ENCODE results near the gene NDRG4.

Gene NDRG4, protein sequence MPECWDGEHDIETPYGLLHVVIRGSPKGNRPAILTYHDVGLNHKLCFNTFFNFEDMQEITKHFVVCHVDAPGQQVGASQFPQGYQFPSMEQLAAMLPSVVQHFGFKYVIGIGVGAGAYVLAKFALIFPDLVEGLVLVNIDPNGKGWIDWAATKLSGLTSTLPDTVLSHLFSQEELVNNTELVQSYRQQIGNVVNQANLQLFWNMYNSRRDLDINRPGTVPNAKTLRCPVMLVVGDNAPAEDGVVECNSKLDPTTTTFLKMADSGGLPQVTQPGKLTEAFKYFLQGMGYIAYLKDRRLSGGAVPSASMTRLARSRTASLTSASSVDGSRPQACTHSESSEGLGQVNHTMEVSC

DNA sequence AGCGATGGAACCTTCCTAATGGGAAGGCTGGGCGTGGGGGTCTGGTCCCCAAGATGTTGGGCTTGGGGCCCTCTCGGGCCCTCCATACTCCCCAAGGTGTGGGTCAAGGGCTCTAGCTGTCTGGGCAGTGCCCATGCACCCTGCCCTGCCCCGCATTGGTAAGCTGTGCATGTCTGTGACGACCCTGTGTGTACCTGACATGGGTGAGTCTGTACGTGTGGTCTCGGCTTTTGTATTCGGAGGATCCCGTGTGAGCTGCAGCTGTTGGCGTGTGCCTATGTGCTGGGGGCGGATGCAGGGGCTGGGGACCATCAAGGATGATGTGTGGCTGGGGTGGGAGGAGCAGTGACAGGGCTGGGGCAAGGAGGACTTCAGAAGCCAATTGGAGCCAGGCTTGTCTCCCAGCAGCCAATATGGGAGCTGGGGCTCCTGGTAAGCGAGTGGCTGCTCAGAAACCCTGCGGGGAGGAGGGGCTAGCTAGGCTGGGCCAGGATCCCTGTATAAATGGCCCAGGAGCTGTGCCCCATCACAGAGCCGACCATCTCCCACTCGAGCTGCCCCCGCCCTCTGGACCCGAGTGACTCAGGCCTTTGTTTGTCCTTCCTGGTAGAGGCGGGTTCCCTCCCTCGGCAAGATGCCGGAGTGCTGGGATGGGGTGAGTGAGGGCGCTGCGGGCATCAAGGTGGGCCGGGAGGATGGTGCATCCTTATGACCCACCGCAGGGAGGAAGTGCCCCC, at the start of gene NDRG4:
Gene NDRG4 (plus strand): TSS at position 529 of the 737 bp plus-strand sequence. CDS start 106 bp downstream, at position 635.
- DNase-seq (ENCODE audit: low spot score), result peak; percentile 38

DNA sequence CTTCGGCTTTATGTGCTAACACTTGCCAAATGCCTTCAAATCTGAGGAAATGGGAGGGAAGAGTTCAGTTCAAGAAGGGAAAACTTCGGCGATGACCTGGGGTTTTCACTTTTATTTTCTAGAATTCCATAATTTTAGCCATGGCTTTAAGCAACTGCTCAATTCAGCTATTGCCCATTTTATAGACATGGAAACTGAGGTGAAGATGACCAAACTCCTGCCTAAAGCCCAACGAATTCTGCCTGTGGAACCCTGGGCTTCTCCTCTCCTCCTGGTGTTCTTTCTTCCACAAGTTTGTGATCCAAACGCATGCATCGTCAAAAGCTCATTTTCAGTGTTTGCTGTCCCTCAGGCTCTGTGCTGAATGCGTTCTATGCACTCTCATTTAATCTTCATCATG, 49.4 kb upstream of the NDRG4 start:
- DNase-seq (ENCODE audit: low spot score), result no peak

DNA sequence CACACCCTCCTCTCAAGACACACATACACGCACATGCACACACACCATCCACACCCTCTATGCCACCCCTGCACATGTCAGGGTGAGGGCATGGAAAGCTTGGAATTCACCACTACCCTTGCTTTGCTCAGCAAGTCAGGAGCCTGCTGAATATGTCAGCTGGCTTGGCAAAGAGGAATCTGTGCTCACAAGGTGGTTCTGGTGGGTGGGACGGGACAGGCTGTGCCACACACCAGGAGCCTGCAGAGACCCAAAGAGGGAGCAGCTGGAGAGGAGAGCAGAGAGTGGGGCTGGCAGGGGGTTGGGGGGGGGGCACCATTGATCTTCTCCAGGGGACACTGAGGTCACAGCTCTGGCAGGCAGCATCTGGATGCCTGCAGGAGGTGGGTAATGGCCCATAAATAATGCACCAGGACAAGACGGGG, 48.7 kb upstream of the NDRG4 start:
- no peak for DNase-seq (ENCODE audit: low spot score)

DNA sequence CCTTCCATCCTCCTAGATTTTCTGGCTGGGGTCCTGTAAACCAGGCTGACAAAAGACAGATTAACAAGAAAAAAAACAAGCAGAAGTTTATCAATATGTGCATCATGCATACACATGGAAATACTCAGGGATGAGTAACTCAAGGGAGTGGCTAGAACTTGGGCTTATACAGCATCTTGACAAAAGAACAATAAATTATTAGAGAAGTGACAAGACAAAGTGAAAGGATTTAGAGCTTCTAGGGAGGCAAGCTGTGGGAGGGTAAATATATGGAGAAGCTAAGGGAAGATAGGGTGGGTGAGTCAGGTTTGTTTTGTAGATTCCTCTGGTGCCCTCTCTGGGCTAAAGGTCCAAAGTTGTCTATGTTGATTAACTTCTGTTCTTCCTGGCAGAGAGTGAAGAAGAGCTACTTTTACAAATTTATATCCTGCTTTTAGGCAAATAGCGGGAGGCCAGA, 48.0 kb upstream of the NDRG4 start:
- DNase-seq (ENCODE audit: low spot score), result no peak

DNA sequence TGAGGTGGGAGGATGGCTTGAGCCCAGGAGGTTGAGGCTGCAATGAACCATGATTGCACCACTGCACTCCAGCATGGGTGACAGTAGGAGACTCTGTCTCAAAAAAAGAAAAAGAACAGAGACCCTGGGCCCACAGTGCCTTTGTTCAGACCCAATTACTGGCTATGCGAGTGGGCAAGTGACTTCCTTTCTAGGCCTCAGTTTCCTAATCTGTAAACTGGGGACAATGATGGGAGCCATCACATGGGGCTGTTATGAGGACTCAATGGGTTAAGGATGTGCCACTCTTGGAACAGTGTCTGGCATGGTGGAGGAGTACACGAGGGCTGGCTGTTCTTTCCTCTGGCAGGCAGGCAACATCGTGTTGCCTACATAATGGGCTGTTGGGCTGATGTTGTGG, 47.3 kb upstream of the NDRG4 start:
- no peak for DNase-seq (ENCODE audit: low spot score)

DNA sequence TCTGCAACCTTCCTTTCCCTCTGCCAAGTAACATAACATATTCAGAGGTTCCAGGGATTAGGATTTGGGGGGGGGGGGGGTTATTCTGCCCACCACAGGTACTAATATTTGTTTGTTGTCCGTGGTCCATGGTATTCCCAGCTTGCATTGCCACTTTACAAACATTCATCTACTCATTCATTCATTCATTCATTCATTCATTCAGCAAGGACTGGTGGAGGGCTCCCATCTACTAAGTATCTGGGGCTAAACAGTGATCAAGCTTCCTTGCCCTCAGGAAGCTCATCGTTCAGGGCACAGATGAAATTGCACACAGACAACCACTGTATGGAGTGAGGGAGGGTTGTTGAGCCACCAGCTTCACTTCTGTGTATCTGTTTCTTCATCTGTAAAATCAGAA, 45.8 kb upstream of the NDRG4 start:
- DNase-seq (ENCODE audit: low spot score), result no peak

DNA sequence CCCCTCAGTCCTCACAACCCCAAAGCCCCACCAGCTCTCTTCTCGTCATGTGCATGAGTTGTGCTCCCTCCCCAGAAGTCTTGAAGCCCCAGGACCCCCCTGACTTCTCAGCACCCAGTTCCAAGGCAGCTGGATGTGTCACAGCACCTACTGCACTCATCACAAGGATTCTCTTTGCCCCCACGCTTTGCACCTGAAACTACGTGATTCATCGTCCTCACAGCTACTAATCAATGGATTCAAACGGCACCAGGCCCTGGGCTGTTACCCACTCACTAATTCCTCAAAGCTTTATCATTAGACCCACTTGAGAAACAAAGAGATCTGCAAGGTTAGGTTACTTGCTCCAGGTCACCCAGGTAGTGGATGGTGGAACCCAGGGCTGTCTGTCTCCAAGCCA, 45.1 kb upstream of the NDRG4 start:
- no peak for DNase-seq (ENCODE audit: low spot score)

DNA sequence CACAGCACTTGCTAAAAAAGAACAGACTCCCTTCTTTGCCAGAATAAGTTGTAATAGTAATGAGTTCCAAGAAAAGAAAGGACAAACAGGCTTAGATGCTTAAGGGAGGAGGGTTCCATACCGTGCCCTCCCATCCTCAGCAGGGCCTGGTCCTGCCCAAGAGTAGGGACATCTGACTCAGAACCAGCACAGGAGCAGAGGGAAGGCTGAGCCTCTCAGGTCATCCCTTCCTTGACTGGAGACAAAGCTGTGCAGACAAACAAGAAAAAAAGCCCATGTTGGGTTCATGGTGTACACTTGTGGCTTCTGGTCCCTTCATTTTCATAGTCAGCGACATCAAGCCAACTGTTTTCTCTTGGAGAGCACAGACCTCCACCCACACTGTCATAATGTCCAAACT, 44.2 kb upstream of the NDRG4 start:
- no peak for DNase-seq (ENCODE audit: low spot score)

DNA sequence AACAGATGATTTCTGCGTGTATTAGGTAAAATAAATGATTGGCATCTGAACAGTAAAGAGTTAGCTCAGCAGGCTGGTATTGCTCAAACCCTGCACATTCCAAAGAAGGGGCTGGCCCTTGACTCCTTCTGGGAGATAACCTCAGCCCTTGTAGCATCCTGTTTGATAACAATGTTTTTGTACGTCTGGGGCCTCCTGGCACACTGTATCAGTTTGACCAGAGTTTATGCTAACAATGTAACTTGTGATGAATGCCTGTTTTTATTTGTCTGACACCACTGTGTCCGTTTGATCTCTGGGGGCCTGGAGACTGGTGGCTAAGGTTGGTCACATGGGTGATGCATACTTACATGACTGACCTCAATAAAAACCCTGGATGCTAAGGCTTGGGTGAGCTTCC, 43.8 kb upstream of the NDRG4 start:
- no peak for DNase-seq (ENCODE audit: low spot score)

DNA sequence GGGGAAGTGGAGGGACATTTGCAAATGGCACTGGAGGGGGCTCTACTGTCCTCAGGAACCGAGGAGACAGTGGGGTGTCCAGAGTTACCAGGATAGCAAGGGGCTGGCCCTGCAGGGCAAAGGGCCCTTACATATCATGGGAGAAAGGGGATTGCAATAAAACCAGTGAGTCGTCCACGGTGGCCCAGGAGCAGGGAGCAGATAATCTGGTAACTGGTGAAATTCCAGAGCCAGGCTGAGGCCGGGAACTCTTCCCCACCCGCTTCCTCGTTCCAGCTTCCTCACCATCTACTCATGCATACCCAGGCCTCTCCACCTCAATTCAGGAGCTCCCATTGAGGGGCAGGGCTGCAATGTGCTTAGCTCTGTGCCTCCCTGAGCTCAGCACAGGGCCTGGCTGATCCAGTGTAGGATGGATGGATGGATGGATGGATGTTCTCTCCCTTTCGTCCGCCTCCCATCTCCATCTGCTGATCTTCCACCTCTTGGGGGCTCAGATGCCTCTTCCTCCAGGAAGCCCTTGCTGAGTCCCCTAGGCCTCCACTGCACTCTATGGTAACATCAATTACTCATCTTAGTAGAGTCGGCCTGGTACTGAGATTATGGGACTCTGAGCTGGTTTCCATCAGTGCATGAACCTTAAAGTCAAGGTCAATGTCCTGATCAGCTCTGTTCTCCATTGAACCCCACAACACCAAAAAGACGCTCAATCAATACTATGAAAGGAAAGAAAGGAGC, 41.2 kb upstream of the NDRG4 start:
- DNase-seq (ENCODE audit: low spot score), result no peak

DNA sequence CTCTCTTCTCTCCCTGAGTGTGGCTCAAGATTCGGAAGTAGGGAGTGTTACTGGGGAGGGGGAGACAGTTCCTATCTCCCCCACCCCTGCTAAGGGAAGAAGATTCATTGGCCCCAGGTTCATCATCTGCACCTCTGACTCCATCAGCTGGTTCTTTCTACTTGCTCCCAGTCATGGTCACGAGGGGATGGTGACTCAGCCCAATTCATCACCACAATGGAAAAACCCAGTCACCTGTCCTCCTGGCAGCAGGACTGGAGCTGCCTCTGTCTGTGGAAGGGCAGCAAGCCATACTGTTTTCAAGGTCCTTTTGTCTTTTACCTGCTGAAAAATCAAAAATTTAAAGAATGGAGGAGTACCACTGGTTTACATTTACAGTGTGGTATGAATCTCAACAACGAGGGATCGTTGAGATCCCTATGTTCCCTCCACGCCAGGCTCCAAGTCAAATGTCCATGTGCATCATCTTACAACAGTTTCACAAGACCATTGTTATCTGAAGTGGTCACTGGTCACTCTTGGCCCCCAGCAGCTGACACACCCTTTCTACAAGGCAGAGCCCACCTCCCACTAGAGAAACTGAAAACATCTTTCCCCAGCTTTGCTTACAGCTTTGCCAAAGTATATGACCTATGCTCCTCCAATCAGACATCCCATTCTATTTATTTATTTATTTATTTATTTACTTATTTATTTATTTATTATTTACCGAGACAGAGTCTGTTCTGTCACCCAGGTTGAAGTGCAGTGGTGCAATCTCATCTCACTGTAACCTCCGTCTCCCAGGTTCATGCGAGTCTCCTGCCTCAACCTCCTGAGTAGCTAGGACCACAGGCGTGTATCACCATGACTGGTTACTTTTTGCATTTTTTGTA, 40.4 kb upstream of the NDRG4 start:
- DNase-seq (ENCODE audit: low spot score), result no peak

DNA sequence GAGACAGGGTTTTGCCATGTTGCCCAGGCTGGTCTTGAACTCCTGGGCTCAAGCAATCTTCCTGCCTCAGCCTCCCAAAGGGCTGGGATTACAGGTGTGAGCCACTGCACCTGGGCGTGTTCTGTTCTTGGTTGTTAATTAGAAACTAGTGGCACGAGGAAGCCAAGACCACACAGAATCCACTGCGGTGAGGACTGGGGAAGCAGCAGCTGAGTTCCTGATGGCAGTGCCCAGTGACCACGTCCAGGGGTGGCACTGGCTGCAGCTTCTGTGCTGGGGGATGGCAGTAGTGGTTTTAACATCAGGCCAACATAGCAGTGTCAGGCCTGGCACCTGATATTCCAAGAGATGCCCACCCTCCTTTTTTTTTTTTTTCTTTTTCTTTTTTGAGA, 39.7 kb upstream of the NDRG4 start:
- no peak for DNase-seq (ENCODE audit: low spot score)

DNA sequence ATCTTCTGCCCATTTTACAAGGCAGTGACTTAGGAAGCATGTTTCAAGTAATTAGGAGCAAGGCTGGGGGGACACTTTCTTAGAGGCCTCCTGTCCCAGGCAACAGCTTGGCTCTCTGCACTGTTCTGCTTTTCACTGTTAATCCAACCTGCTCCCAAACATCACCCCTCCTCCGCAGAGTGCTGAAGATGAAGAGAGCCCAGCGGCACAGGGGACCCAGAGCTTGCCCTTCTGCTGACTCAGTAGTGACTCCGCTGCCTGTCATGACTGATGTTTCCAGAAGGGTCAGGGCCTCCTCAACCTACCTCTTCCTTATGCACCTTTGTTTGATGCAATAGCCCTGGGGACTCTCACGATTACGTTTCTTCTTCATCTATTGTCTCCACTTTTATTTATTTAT, 38.9 kb upstream of the NDRG4 start:
- no peak for DNase-seq (ENCODE audit: low spot score)

DNA sequence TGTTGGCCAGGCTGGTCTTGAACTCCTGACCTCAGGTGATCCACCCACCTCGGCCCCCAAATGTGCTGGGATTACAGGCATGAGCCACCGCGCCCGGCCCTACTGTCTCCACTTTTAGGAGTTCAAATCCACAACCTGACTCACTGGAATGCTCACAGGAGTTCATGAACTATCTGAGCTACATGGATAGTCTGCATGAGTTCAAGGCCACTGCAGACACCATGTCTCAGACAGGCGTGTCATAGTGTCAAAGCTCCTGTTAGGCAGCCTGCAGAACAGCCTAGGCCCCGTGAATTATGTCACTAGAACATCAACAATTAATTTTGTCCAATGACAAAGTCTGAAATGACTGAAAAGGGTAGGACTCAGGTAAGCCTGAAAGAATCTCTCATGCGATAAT, 38.3 kb upstream of the NDRG4 start:
- DNase-seq (ENCODE audit: low spot score), result no peak

DNA sequence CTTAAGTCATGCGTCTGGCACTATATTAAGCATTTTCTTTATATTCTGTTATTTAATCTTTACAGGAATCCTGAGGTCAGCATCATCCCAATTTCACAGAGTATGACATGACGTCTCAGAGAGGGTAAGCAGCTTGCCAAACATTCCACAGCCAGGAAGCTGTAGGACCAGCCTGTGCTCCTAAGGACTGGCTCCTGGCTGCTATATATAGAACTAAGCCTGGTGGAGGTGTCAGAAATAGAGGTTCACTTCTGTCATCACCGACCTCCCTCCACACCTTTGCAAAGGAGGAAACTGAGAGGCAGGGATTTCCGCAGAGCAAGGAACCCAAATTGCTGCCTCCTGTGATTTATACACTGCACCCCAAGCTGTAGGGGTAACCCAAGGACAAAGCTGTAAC, 37.9 kb upstream of the NDRG4 start:
- no peak for DNase-seq (ENCODE audit: low spot score)

DNA sequence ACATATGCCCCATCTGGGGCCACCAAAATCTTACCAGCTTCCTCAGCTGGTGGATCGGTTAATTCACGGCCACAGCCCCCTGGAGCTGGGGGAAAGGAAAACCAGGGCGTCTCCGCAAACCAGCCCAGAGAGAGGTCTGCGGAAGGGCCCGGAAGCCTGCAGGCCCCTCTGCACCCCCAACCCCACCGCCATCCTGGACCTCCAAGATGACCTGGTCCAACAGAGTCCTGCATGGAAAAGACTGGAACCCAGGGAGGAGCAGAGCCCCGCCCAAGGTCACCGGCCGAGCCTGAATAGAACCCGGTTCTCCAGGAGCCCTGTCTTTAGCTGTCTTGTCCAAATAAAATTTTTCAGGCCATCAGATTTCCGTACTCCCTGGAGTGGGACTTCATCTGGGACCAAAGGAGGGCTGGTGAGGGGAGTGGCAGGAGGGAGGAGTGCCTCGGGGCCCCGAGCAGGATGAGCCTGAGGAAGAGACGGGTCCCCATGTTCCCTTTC, 37.4 kb upstream of the NDRG4 start:
- no peak for DNase-seq (ENCODE audit: low spot score)

DNA sequence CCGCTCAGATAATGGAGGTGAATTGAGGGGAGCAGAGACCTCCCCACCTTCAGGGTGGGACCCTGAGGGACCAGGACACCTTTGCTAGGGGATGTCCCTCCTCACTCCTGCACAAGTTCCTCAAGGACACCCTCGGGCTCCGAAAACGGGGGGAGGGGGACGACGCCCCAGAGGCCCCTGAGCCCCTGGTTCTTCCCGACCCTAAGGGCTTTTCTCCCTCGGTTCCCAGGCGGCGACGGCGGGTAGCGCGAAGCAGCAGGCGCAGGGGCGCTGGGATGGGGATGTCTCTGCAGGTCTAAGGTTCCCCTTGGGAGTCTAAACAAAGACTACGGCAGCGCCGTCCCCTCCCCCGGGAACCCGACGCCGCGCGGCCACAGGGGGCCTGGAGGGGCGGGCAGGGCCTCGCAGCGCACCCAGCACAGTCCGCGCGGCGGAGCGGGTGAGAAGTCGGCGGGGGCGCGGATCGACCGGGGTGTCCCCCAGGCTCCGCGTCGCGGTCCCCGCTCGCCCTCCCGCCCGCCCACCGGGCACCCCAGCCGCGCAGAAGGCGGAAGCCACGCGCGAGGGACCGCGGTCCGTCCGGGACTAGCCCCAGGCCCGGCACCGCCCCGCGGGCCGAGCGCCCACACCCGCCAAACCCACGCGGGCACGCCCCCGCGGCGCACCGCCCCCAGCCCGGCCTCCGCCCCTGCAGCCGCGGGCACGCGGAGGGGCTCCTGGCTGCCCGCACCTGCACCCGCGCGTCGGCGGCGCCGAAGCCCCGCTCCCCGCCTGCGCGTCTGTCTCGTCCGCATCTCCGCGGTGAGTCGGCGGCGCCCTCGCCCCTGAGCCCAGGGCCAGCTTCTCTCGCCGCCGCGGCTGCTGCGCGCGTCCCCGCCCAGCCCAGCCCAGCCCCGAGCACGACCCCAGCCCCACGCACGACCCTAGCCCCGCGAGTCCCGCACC, 36.7 kb upstream of the NDRG4 start:
- DNase-seq (ENCODE audit: low spot score), result no peak

DNA sequence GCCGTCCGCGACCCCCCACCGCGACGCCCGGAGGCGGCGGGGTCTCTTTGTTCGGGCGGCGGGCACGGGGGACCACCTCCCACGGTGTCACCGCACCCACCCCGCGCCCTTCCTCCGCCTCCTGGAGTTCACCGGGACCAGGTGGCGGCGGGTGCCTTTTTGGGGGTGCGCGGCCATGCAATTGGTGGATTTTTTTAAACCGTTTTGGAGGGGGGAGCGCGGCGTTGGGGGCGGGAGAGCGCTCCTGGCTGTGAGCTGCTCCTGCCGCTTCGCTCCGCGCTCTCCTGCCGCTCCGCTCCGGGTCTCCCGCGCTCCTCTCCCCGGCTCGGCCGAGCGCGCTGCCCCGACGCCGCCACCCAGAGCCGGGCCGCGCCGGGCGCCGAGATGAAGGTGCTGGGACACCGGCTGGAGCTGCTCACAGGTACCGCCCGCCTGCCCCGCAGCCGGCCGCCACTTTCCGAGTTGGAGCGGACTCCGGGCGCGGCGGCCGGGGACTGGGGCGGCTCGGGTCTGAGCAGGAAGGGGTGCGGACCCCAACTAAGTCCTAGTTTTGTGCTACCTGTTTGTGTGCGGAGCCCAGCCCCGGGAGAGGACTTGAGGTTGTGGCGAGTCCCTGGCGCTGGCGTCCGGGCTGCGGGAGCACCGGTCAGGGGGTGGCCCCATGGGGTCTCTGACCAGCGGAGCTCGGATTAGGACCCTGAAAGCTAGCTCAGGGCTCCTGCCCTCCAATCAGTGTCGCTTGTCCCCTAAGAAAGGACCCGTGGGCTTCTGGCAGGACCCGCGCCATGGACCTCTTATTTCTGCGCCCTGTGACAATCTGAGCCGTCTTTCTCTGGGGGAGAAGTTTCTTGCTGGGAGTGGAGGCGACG, 35.7 kb upstream of the NDRG4 start:
- DNase-seq (ENCODE audit: low spot score), result no peak

DNA sequence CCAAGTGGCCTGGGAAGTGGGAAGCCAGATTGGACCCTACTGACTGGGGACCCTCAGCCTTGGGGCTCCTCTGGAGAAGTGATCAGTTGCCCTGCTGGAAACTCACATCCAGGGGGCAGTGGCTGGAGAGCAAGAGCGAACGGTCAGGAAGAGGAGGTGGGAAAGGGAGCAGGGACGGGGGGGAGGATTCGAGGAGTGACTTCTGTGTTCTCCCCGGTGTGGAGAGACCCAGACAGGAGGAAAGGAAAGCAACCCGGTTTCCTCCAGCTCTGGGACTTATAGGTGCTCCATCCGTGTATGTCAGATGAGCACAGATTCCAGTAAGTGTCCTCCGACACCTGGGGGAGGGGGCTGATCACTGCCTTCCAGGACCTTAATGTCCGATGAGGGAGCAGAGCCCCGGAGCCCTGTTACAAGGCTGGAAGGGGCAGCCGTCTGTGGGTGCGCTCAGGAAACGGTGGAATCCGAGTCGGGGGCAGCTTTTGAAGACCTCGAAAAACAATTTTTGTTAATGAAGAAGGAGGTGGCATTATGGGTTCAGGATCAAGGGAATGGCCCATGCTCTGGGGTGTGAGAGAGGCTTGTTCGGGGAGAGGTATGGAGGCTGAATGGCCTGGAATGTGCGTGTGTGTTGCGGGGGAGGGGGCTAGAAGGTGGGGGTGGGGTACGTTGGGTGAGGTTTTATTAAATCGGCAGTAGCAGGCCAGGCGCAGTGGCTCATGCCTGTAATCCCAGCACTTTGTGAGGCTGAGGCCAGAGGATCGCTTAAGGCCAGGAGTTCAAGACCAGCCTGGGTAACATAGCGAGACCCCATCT, 34.8 kb upstream of the NDRG4 start:
- DNase-seq (ENCODE audit: low spot score), result no peak
